ENCODE measurements around the gene PLA1A. TPM values are rescaled to one million over a fixed set of nuclear protein-coding genes. Genes with fewer than 3 reads are reported as not detected.

The PLA1A gene
- total and polyA plus RNA-seq, 4 donors = 1.8 to 10.3 (median 6.6) TPM

DNA sequence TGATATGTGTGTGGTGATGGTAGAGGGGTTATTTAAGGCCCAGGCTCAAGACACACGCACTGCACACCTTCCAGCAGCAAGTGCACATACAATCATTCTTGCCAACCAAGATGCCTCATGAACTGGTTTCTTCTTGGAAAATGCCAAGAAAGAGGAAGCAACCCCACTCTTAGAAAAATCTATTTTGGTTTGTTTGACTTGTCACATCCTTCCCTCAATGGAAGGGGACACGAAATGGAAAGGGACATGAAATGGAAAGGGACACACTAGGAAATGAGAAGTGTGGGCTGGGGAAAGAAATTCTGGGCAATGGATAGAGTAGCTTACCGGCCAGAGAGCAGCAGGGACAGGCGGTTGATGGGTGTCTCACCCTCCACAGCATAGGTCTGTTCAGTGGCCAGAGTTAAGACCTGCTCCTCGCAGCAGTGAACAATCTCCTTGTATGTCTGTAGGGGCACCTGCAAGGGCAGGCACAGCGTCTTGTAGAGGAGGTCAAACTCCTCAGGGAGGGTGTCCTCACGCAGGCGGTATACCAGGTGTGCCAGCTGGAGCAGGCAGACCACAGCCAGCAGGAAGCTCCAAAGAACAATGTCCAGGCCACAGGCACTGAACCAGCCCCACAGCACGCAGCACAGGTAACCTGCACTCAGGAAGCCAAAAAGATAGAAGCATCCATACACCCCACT is 62.1 kb downstream of the PLA1A start:
- Histone ChIP-seq H3K9me3 (ENCODE audit: control insufficient read depth in 4 of 4, insufficient read depth in 3 of 4, low read length in 3 of 4) (no peaks in the 10 kb centered on the region), H3K27me3 (ENCODE audit: control insufficient read depth in 3 of 3, insufficient read depth in 3 of 3, low read length in 2 of 3) (no peaks in the 10 kb centered on the region), H3K4me1 (ENCODE audit: control insufficient read depth in 5 of 5, insufficient read depth in 5 of 5, low read length in 5 of 5) (peaks cover 0 to 11% (median 6%) of the 10 kb centered on the region in 5 donors), H3K27ac (ENCODE audit: low read depth in 1 of 2, low read length in 1 of 2) (peak overlapping the region in 1 of 2 donors; percentile 95), H3K9ac (ENCODE audit: insufficient read depth in 1 of 2, low read length in 2 of 2) (no peak overlapping the region), H3K4me3 (no peak overlapping the region), H3K36me3 (ENCODE audit: control insufficient read depth in 4 of 4, insufficient read depth in 4 of 4, low read length in 4 of 4) (peaks cover 0 to 7% (median 0%) of the 10 kb centered on the region in 4 donors)
- TF ChIP-seq, protein P1, sequence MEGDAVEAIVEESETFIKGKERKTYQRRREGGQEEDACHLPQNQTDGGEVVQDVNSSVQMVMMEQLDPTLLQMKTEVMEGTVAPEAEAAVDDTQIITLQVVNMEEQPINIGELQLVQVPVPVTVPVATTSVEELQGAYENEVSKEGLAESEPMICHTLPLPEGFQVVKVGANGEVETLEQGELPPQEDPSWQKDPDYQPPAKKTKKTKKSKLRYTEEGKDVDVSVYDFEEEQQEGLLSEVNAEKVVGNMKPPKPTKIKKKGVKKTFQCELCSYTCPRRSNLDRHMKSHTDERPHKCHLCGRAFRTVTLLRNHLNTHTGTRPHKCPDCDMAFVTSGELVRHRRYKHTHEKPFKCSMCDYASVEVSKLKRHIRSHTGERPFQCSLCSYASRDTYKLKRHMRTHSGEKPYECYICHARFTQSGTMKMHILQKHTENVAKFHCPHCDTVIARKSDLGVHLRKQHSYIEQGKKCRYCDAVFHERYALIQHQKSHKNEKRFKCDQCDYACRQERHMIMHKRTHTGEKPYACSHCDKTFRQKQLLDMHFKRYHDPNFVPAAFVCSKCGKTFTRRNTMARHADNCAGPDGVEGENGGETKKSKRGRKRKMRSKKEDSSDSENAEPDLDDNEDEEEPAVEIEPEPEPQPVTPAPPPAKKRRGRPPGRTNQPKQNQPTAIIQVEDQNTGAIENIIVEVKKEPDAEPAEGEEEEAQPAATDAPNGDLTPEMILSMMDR (IDR thresholded peaks at IDR 0.05; ENCODE audit: control extremely low read depth, extremely low read depth) = no peak
- ATAC-seq (ENCODE audit: insufficient read depth, low FRiP score) (no peak), DNase-seq (no peak)
- WGBS, 2 donors = 68 to 82% methylated on average over 8 to 9 of the region's 9 CpGs

DNA sequence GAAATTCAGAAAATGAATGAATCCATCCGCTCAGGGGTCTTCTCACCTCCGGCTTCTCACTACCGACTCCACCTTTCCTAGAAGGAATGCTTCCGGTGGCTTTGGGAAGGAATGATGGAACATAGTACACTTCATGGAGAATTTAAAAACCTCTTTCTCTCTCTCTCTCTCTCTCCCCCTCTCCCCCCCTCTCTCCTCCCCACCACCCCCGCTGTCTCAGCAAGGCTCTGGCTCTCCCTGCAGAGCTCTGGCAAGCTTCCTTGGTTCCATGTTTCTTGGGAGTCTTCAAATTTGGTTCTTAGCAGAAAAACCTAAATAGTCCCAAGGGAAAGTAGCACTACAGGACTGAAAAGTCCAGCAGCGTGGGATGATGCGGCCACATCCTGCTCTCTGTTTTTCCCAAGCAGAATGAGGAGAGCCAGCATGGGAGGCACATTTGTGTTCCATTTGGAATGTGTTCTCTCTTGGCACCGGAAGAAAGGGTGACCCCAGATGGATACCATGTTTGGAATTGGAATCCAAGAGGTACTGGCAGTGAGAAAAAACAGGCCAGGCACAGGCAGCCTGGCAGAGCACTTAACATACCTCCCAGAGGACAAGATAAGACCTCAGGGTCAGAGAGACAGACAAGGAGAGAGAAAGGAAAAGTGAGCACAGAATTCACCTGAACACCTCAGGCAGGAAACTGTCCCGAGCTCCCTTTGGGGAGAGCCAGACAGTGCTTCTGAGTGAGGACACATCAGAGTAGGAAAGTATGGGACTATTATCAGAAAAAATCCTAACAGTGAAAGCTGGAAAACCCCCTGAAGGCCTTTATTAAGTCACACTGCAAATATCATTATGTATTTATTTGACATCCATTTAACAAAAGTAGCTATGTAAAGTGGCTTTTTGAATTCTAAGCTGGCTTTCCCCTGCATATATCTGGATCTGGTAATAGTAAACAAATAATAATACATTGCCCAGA is 63.1 kb downstream of the PLA1A start, which contains the start of gene POPDC2:
Gene POPDC2 (minus strand): TSS at position 116 of the 967 bp plus-strand sequence. CDS start 166 bp downstream, outside the sequence.
- Histone ChIP-seq H3K9me3 (ENCODE audit: control insufficient read depth in 4 of 4, insufficient read depth in 3 of 4, low read length in 3 of 4) (no peaks in the 10 kb centered on the region), H3K27ac (ENCODE audit: low read depth in 1 of 2, low read length in 1 of 2) (peak within 1 kb of the TSS in 1 of 2 donors; percentile 95), H3K4me1 (ENCODE audit: control insufficient read depth in 5 of 5, insufficient read depth in 5 of 5, low read length in 5 of 5) (peaks cover 0 to 16% (median 6%) of the 10 kb centered on the region in 5 donors), H3K27me3 (ENCODE audit: control insufficient read depth in 3 of 3, insufficient read depth in 3 of 3, low read length in 2 of 3) (no peaks in the 10 kb centered on the region), H3K4me3 (no peak within 1 kb of the TSS), H3K36me3 (ENCODE audit: control insufficient read depth in 4 of 4, insufficient read depth in 4 of 4, low read length in 4 of 4) (peaks cover 0 to 5% (median 0%) of the 10 kb centered on the region in 4 donors), H3K9ac (ENCODE audit: insufficient read depth in 1 of 2, low read length in 2 of 2) (no peak within 1 kb of the TSS)
- ATAC-seq (ENCODE audit: insufficient read depth, low FRiP score) (no peak), DNase-seq (peak in 1 of 3 donors; percentile 24)
- TF ChIP-seq, protein P1 (IDR thresholded peaks at IDR 0.05; ENCODE audit: control extremely low read depth, extremely low read depth) = no peak
- 85 to 88% methylated on average over 9 of the region's 9 CpGs for WGBS, 2 donors

DNA sequence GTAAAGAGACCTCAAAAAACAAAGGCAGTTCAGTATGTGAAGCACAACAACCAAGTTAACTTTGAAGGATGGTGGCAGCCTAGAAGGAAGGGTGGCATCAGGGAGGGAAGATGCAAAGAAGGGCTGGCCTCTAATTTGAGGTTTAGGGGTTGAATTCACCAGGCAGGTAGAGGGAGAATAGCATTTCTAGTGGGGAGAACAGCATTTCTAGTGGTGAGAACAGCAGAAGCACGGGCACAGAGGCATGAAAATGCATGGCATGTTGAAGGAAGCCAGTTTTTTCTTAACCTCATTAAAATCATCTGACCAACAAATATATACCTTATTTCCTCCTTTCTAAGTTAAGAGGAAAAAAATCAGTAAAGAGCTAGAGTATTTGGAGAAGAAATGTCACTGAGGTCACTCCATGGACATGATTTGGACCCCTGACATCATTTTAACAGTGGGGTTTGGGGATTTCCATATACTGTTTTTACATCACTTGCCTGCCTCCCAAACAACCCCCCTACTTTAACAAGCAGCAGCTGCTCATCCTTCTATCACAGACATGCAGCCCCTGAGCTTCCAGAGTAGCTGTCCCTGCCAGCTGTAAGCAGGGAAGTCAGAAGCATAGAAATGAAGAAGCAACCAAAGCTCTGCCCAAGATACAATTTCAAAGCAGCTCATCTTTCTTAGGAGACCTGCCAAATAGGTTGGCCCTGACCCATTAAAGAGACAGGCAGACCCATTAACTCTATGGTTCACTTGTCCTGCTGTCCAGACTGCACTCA is 65.1 kb downstream of the PLA1A start:
- no peaks in the 10 kb centered on the region for H3K9me3 ChIP-seq (ENCODE audit: control insufficient read depth in 4 of 4, insufficient read depth in 3 of 4, low read length in 3 of 4)
- peaks cover 0 to 16% (median 6%) of the 10 kb centered on the region in 5 donors for H3K4me1 ChIP-seq (ENCODE audit: control insufficient read depth in 5 of 5, insufficient read depth in 5 of 5, low read length in 5 of 5)
- TF ChIP-seq, protein P1 (IDR thresholded peaks at IDR 0.05; ENCODE audit: control extremely low read depth, extremely low read depth) = no peak
- peak in 1 of 3 donors; percentile 28 for DNase-seq
- 67 to 83% methylated on average over 1 of the region's 1 CpG for WGBS, 2 donors
- no peak for ATAC-seq (ENCODE audit: insufficient read depth, low FRiP score)
- H3K9ac ChIP-seq (ENCODE audit: insufficient read depth in 1 of 2, low read length in 2 of 2) = no peak overlapping the region
- peaks cover 0 to 1% (median 0%) of the 10 kb centered on the region in 4 donors for H3K36me3 ChIP-seq (ENCODE audit: control insufficient read depth in 4 of 4, insufficient read depth in 4 of 4, low read length in 4 of 4)
- H3K27ac ChIP-seq (ENCODE audit: low read depth in 1 of 2, low read length in 1 of 2) = peak overlapping the region in 1 of 2 donors; percentile 95
- no peaks in the 10 kb centered on the region for H3K27me3 ChIP-seq (ENCODE audit: control insufficient read depth in 3 of 3, insufficient read depth in 3 of 3, low read length in 2 of 3)
- no peak overlapping the region for H3K4me3 ChIP-seq
